ENCODE results near the gene DMWD.

DMWD gene

GRCh38 chr19:45774765-45775164 lies 17.9 kb downstream of the DMWD start:
- no peak for DNase-seq
- in situ Hi-C loops (cut with HindIII; ENCODE audit: low pct_ligation_motif_present, low pct_unique_long_range_greater_than_20kb, low sequenced_read_pairs): no loop called here

DNA sequence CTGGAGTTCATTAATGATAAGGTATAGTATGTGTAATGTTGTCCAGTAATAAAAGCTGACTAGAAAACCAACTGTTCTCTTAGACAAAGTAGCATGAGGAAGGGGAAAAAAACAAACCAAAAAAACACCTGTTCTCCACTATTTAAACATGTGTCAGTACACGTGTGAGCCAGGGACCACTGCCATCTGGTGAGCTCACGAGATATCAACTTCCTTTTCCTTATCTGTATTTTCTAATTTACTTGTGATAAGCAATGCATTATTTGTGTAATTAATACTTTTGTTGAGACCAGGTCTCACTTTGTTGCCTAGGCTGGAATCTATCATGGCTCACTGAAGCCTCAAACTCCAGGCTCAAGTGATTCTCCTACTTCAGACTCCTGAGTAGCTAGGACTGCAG lies 19.3 kb downstream of the DMWD start:
- DNase-seq: no peak
- in situ Hi-C loops (cut with HindIII; ENCODE audit: low pct_ligation_motif_present, low pct_unique_long_range_greater_than_20kb, low sequenced_read_pairs): no loop called here

GRCh38 chr19:45772912-45773311 lies 19.7 kb downstream of the DMWD start:
- in situ Hi-C loops (cut with HindIII; ENCODE audit: low pct_ligation_motif_present, low pct_unique_long_range_greater_than_20kb, low sequenced_read_pairs): no loop called here
- no peak for DNase-seq

GRCh38 chr19:45772130-45772840 lies 20.4 kb downstream of the DMWD start:
- in situ Hi-C loops (cut with HindIII; ENCODE audit: low pct_ligation_motif_present, low pct_unique_long_range_greater_than_20kb, low sequenced_read_pairs): no loop called here
- DNase-seq: no peak

GRCh38 chr19:45771311-45771933 lies 21.2 kb downstream of the DMWD start:
- in situ Hi-C loops (cut with HindIII; ENCODE audit: low pct_ligation_motif_present, low pct_unique_long_range_greater_than_20kb, low sequenced_read_pairs): no loop called here
- no peak for DNase-seq

- peak; percentile 95 for DNase-seq
- in situ Hi-C loops (cut with HindIII; ENCODE audit: low pct_ligation_motif_present, low pct_unique_long_range_greater_than_20kb, low sequenced_read_pairs): no loop called here
Observed at GRCh38 chr19:45770192-45771101, 22.2 kb downstream of the DMWD start.

- peak; percentile 38 for DNase-seq
- in situ Hi-C loops (cut with HindIII; ENCODE audit: low pct_ligation_motif_present, low pct_unique_long_range_greater_than_20kb, low sequenced_read_pairs): no loop called here
Observed at GRCh38 chr19:45769821-45770191, 22.8 kb downstream of the DMWD start.

GRCh38 chr19:45768984-45769782 lies 23.5 kb downstream of the DMWD start, which contains the start of gene SIX5:
Gene SIX5 (minus strand): TSS chr19:45769252. CDS start chr19:45768844, 408 bp downstream.
- in situ Hi-C loops (cut with HindIII; ENCODE audit: low pct_ligation_motif_present, low pct_unique_long_range_greater_than_20kb, low sequenced_read_pairs): no loop called here
- peak; percentile 94 for DNase-seq

- in situ Hi-C loops (cut with HindIII; ENCODE audit: low pct_ligation_motif_present, low pct_unique_long_range_greater_than_20kb, low sequenced_read_pairs): no loop called here
- peak; percentile 48 for DNase-seq
Observed at GRCh38 chr19:45768655-45768983, 24.0 kb downstream of the DMWD start.

DNA sequence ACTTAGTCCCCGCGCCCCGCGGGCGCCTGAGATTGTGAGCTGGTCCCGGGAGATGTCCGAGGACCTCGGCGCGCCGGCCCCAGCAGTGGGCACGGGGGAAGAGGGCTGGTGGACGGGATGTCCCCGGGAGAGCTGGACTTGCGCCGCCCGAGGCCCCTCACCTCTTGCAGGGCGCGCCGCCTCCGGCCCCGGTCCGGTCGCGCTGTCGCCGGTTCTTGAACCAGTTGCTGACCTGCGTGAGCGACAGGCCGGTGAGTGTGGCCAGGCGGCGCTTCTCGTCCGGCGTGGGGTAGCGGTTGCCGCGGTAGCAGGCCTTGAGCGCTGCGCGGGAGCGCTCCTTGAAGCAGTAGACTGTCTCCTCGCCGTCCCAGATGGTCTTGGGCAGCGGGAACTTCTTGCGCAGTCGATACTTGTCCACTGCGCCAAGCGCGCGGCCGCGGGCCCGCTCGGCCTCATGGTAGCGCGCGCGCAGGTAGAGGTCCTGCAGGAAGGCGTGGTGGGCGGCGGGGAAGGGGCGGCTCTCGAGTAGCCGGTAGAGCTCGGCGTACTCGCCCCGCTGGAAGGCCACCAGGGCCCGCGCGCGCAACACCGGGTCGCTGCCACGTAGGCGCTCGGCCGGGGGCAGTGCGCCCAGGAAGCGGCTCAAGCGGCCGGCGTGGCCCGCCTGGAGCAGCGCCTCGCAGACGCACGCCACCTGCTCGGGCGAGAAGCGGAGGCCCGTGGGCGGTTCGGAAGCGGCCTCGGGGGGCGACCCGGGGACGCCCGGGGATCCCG lies 24.6 kb downstream of the DMWD start:
- DNase-seq: peak; percentile 55
- in situ Hi-C loops (cut with HindIII; ENCODE audit: low pct_ligation_motif_present, low pct_unique_long_range_greater_than_20kb, low sequenced_read_pairs): no loop called here

- peak; percentile 54 for DNase-seq
- in situ Hi-C loops (cut with HindIII; ENCODE audit: low pct_ligation_motif_present, low pct_unique_long_range_greater_than_20kb, low sequenced_read_pairs): no loop called here
Observed at GRCh38 chr19:45767410-45767880, 25.2 kb downstream of the DMWD start.

- in situ Hi-C loops (cut with HindIII; ENCODE audit: low pct_ligation_motif_present, low pct_unique_long_range_greater_than_20kb, low sequenced_read_pairs): no loop called here
Observed at GRCh38 chr19:45766869-45767346, 25.7 kb downstream of the DMWD start.

GRCh38 chr19:45766296-45766868 lies 26.3 kb downstream of the DMWD start:
- no peak for DNase-seq

More at GRCh38 chr19:45766869-45767346, 25.7 kb downstream of the DMWD start:
- DNase-seq: no peak

DNA sequence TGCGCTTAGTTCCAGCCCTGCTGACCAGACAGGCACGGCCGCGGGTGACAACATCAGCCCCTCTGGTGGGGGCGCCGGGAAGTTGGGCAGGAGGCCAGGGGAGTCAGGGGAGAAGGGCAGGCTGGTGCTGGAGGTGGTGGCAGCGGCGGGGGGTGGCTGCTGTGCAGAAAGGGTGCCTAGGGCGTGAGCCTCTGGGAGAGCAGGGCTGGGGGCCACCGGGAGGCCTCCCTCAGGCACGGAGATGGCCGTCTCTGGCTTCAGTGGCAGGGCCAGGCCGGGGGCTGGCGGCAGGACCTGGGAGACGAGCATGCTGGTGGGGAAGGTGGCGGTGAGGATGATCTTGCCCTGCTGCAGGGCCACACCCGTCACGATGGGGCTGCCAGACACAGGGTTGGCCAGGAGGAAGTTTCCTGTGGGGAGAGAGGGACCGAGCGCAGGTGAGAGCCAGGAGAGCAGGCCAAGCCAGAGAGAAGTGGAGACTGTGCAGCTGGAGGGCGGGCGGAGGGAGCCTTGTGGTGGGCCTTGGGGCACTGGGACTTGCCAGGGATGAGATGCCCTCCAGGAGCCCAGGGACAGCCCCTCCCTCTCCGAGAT lies 26.8 kb downstream of the DMWD start:
- no peak for DNase-seq
- in situ Hi-C loops (cut with HindIII; ENCODE audit: low pct_ligation_motif_present, low pct_unique_long_range_greater_than_20kb, low sequenced_read_pairs): no loop called here

More at GRCh38 chr19:45766296-45766868, 26.3 kb downstream of the DMWD start:
- in situ Hi-C loops (cut with HindIII; ENCODE audit: low pct_ligation_motif_present, low pct_unique_long_range_greater_than_20kb, low sequenced_read_pairs): no loop called here

GRCh38 chr19:45764945-45765701 lies 27.5 kb downstream of the DMWD start:
- DNase-seq: no peak
- in situ Hi-C loops (cut with HindIII; ENCODE audit: low pct_ligation_motif_present, low pct_unique_long_range_greater_than_20kb, low sequenced_read_pairs): no loop called here

DNA sequence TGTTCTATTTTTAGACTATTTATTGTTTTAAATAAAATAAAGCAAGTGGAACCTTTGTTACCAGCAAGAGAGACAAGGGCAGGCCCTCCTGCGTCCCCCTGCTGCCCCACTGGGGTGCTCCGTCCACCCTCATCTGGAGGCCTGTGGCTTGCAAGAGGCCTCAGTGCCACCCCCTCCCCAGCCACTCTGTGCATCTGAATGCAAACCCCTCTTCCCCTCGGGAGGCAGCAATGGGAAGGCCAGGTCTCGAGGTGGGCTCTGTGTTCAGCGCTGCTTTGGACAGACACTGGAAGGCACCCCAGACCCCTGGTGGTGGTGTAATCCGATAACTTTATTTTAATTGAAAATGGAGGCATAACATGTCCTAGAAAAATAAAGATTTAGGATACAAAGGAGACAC lies 28.2 kb downstream of the DMWD start:
- no peak for DNase-seq
- in situ Hi-C loops (cut with HindIII; ENCODE audit: low pct_ligation_motif_present, low pct_unique_long_range_greater_than_20kb, low sequenced_read_pairs): no loop called here
